Fibroblast of skin of back (primary cell): ENCODE data around the gene CIBAR2. TPM values are rescaled to one million over a fixed set of nuclear protein-coding genes. Genes with fewer than 3 reads are reported as not detected.
A peak's percentile ranks its signal among the peaks of the same experiment; 100 is the strongest.

Experiments used
- DNase-seq: peaks from one replicate; pipeline ENCODE4 v3.0.0-alpha.2; 2013
- polyA plus RNA-seq, 2 experiments: library from polyadenylated mRNA; unstranded; fragments of 120-200 nt; gene quantifications; one replicate each; pipeline ENCODE4 v1.2.1, GENCODE V29; 2013; ENCODE audit not compliant: insufficient read length in 2 of 2

CIBAR2 gene
- polyA plus RNA-seq (2013, experiment 1 of 2; ENCODE audit: insufficient read length): not detected
- not detected for polyA plus RNA-seq (2013, experiment 2 of 2; ENCODE audit: insufficient read length)

DNA sequence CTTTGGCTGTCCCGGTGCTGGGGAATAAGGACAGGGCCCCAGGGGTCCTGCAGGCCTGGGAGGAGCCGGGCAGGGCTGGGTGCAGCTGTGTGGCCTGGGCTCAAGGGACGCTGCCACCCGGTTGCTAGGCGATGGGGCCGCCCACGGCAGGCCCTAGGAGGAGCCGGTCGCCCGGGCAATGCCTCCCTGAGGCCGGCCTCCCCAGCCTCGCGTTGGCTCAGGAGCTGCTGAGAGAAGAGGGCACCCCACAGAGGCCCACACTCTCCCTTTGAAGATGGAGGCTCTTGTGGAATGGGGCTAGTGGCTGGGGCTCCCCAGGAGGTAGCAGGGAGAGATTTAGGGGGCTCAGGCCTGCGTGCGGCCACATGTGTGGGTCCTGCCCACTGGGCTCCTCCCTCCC lies at the start of gene CIBAR2:
TSS of gene CIBAR2 (minus strand) at position 109 of the 400 bp plus-strand sequence. CDS start 120 bp downstream, outside the sequence.
- no peak for DNase-seq

DNA sequence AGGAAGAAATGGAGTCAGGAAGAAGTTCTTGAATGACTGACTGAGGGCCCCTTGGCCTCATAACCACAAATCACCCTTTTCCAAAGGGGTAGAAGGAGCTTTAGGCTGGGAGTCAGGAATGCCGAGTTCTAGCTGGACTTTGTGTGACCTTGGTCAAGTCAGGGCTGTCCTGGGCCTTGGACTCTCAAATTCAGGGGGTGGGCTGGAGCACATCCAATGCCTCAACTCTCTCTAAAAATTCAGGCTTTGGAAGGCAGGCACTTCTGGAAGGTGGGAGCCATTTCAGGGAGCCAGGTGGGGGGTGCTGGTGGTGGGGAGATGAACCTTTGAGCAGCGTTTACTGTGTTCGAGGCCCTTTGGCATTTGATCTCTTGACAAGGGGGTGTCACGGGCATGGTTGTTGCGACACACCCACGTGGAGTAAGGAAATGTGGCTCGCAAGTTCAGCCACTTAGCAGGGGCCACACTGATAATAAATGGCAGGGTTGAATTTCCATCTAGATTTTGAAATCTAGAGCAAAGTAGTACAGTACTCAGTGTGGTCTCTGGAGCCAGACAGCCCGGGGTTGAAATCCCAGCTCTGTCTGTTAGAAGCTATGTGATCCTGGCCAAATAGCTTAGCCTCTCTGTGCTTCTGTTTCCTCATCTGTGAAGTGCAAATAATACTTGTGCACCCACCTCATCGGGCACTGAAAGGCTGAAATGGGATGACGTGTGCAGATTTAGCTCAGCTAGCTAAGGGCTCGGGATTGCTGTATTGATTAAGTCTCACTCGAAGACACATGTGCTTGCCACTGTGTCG lies 47.1 kb upstream of the CIBAR2 start:
- no peak for DNase-seq

GRCh38 chr16:85158743-85159178 lies 46.5 kb upstream of the CIBAR2 start:
- no peak for DNase-seq

GRCh38 chr16:85157813-85158742 lies 45.8 kb upstream of the CIBAR2 start:
- peak; percentile 49 for DNase-seq

- DNase-seq: no peak
Measured at GRCh38 chr16:85157372-85157771, 45.1 kb upstream of the CIBAR2 start.

GRCh38 chr16:85156869-85157268 lies 44.6 kb upstream of the CIBAR2 start:
- DNase-seq: no peak

- no peak for DNase-seq
Measured at GRCh38 chr16:85156440-85156839, 44.2 kb upstream of the CIBAR2 start.

GRCh38 chr16:85153656-85154091 lies 41.4 kb upstream of the CIBAR2 start:
- DNase-seq: no peak

DNA sequence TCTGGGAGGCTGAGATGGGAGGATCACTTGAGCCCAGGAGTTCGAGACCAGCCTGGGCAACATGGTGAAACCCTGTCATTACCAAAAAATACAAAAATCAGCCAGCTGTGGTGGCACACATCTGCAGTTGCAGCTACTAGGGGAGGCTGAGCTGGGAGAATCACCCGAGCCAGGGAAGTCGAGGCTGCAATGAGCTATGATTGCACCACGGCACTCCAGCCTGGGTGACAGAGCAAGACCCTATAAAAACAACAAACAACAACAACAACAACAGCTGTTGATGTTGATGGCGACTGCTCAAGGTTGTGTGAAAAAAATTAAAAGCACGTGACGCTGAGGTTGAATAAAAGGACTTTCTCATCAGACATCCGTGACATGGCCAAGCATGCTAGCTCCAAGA lies 40.8 kb upstream of the CIBAR2 start:
- DNase-seq: no peak

GRCh38 chr16:85152414-85153030 lies 40.2 kb upstream of the CIBAR2 start:
- DNase-seq: no peak

DNA sequence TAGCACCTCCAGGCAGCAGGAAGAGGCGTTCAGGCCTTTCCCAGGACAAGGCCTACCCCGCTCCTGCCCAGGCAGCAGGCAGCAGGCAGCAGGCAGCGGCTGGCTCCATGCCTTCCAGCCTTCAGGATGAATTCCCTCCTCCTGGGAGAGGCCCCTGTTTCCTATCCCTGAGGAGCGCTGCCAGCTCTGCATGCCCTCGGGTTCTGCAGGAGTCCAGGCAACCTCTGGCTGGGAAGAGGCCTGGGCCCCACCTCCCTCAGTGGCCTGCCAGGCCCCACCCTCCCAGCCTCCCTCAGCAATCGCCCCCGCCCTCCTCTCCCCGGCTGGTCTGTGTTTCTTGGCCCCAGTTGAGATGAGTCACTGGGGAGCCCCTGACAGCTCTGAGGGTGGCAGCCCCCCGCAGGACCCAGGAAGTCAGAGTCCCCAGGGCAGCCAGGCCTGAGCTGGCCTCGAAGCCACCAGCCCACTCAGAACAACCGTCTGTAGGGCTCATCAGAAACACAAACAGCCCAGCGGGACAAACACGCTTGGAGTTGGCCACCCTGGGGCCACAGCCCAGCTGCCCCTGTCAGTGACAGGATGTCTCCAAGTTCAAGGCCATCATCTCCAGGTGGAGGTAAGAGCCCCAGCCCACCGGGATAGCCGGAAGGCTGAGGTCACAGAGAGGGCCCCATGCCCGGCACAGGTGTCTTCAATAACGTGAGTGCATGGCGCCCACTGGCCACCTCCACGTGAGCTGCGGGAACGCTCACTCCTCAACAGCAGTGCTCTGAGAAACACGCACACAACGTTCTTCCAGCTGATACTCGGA lies 39.5 kb upstream of the CIBAR2 start:
- DNase-seq: peak; percentile 90

DNA sequence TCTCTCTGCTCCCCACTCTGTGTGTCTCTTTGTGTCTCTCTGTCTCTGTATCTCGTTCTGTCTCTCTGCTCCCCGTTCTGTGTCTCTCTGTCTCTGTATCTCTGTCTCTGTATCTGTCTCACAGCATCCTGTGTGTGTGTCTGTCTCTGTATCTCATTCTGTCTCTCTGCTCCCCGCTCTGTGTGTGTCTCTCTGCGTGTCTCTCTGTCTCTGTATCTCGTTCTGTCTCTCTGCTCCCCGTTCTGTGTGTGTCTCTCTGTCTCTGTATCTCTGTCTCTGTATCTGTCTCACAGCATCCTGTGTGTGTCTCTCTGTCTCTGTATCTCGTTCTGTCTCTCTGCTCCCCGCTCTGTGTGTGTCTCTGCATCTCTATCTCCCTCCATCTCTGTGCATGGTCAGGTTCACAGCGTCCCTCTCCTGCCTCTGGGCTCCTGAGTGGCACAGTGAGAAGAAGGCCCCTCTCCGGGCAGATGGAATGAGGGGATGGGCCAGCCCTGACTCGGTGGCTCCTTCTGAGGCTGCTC lies 38.9 kb upstream of the CIBAR2 start:
- no peak for DNase-seq

DNA sequence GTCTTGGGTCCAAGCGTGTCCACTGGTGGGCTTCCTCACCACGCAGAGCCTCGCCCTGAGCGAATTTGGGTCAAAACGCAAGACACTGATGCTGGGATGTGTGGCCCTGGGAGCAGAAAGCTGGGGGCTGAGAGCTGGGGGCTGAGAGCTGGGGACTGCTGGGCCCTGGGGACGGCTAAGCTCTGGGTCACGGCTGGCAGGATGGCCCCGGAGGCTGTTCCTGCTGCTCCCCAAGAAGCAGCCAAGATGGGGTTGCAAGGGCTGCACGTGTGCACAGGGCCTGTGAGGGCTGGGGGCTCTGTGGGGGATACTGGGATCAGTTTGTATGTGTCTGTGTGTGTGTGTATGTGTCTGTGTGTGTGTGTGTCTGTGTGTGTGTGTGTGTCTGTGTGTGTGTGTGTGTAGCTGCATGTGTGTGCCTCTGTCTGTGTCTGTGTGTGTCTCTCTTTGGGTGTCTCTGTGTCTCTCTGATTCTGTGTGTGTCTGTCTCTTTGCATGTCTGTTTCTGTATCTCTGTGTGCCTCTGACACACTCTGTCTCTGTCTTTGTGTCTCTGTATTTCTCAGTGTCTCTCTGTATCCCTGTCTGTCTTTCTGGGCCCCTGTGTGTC lies 38.2 kb upstream of the CIBAR2 start:
- no peak for DNase-seq

DNA sequence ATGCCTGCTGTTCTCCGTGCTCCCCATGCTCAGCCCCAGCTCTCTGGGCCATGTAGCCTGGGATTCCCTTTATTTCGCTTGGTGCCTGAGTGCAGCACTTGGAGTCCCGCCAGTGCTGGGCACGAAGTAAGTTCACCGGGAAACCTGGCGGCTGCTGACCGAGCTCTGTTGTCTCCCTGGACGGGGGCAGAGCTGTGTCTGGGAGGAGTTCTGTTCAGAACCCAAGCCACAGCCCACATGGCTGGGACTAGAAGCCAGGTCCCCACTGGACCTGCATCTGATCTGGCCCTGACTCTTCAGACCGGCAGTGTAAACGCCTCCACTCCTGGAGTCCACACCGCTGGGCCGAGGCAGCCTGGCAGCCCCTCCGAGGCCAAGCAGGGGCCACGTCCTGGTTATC lies 37.5 kb upstream of the CIBAR2 start:
- DNase-seq: no peak

GRCh38 chr16:85148931-85149330 lies 36.7 kb upstream of the CIBAR2 start:
- DNase-seq: peak; percentile 63

GRCh38 chr16:85146922-85147651 lies 34.8 kb upstream of the CIBAR2 start:
- no peak for DNase-seq

GRCh38 chr16:85146532-85146797 lies 34.2 kb upstream of the CIBAR2 start:
- no peak for DNase-seq

DNA sequence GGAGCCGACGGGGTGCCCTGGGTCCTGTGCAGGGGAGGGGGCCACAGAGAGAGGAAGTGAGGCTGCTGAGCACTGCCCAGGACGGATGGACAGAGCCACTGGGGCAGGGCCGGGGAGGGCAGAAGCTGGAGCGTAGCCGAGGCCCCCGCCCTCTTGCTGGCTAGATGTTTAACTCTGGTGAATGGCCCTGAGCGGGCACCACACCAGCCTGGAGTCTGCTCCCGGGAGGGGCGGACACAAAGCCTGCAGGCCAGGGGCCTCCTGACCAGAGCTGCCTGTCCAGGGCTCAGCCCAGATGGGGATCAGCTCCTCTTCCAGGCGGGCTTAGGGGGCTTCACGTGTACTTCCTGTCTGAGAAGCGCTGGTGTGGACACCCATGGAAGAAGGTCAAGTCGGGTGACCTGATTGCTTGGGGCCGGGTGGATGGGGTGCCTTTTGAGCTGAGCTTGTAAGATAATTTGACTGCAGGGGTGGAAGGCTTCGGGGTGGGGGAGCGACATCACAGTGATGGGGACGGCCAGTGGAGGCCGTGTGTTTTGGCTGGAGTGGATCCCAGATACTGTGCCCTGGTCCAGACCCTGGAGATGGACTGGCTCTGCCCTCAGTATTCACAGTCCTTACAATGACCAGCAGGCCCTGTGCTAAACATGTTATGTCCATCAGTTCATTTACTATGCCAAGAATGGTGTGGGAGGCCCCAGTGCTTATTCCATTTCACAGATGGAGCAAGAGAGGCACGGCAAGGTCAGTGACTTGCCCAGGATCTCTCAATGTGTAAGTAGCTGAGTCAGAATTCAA lies 33.7 kb upstream of the CIBAR2 start:
- DNase-seq: no peak

GRCh38 chr16:85145188-85145587 lies 32.9 kb upstream of the CIBAR2 start:
- DNase-seq: no peak
